GM12878 (cell line): ENCODE measurements around the gene SEC62. TPM values are rescaled to one million over a fixed set of nuclear protein-coding genes. Genes with fewer than 3 reads are reported as not detected.

Experiments
- ASH2L ChIP-seq: fragments of 300-600, 200-600 bp; sonication (generic); IDR thresholded peaks from 2 replicates; pipeline ENCODE4 v1.6.1; 2017; ENCODE audit warnings: low read depth, mild to moderate bottlenecking, borderline replicate concordance
- ATF2 ChIP-seq: IDR thresholded peaks from 2 replicates; pipeline ENCODE4 v1.6.1; 2012; ENCODE audit warnings: low read length, inconsistent platforms
- CBX5 ChIP-seq: sonication (generic); IDR thresholded peaks from 2 replicates; pipeline ENCODE4 v1.6.1; 2016; ENCODE audit warnings: low read depth, moderate library complexity, mild to moderate bottlenecking, inconsistent platforms
- EED ChIP-seq: sonication (generic); IDR thresholded peaks from 2 replicates; pipeline ENCODE4 v1.6.1; 2016; ENCODE audit warnings: antibody characterized with exemption, low read depth
- HCFC1 ChIP-seq: fragments of 150-350 bp; IDR thresholded peaks from 2 replicates; pipeline ENCODE4 v1.6.1; 2014; ENCODE audit warnings: low read length
- HSF1 ChIP-seq: fragments of 150-350 bp; IDR thresholded peaks from 2 replicates; pipeline ENCODE4 v1.6.1; 2014; ENCODE audit warnings: mild to moderate bottlenecking, low read depth, low read length
- JUNB ChIP-seq: IDR thresholded peaks from 2 replicates; pipeline ENCODE4 v1.6.1; 2016; ENCODE audit warnings: antibody characterized with exemption, mild to moderate bottlenecking
- LARP7 ChIP-seq: fragments of 450-650 bp; IDR thresholded peaks from 2 replicates; pipeline ENCODE4 v1.6.1; 2017; ENCODE audit warnings: mild to moderate bottlenecking
- MEF2A ChIP-seq: IDR thresholded peaks from 2 replicates; pipeline ENCODE4 v1.6.1; 2011; ENCODE audit warnings: low read depth, mild to moderate bottlenecking, low read length, moderate library complexity; ENCODE audit not compliant: insufficient read depth
- MTA2 ChIP-seq: fragments of 450-650 bp; IDR thresholded peaks from 2 replicates; pipeline ENCODE4 v1.6.1; 2016; ENCODE audit warnings: low read depth, mild to moderate bottlenecking, moderate library complexity
- MYC ChIP-seq: IDR thresholded peaks from 2 replicates; pipeline ENCODE4 v1.6.1; 2011; ENCODE audit warnings: mild to moderate bottlenecking, low read length, moderate library complexity, inconsistent platforms; ENCODE audit not compliant: insufficient read depth, insufficient replicate concordance, insufficient read length, severe bottlenecking
- NFYB ChIP-seq: IDR thresholded peaks from 2 replicates; pipeline ENCODE4 v1.6.1; 2011; ENCODE audit warnings: low read depth, mild to moderate bottlenecking, low read length, improper control_type of control experiment, moderate library complexity; ENCODE audit not compliant: insufficient read depth
- NKRF ChIP-seq: fragments of 450-650 bp; conservative IDR thresholded peaks from 2 replicates; pipeline ENCODE4 v1.6.1; 2017; ENCODE audit warnings: mild to moderate bottlenecking, moderate library complexity
- POU2F2 ChIP-seq: IDR thresholded peaks from 3 replicates; pipeline ENCODE4 v1.6.1; 2011; ENCODE audit warnings: low read depth, mild to moderate bottlenecking, low read length, borderline replicate concordance
- RCOR1 ChIP-seq: conservative IDR thresholded peaks from 2 replicates; pipeline ENCODE4 v1.6.1; 2012; ENCODE audit warnings: low read depth, low read length, improper control_type of control experiment
- SMAD1 ChIP-seq: fragments of 450-650 bp; IDR thresholded peaks from 2 replicates; pipeline ENCODE4 v1.6.1; 2018; ENCODE audit warnings: mild to moderate bottlenecking, low read depth; ENCODE audit not compliant: partially characterized antibody
- SMARCA5 ChIP-seq: fragments of 450-650 bp; IDR thresholded peaks from 2 replicates; pipeline ENCODE4 v1.6.1; 2017; ENCODE audit warnings: mild to moderate bottlenecking
- TBL1XR1 ChIP-seq: IDR thresholded peaks from 2 replicates; pipeline ENCODE4 v1.6.1; 2012; ENCODE audit warnings: low read depth, low read length, improper control_type of control experiment
- ZBTB40 ChIP-seq: fragments of 450-650 bp; IDR thresholded peaks from 2 replicates; pipeline ENCODE4 v1.6.1; 2016; ENCODE audit warnings: mild to moderate bottlenecking, moderate library complexity, borderline replicate concordance
- ZNF207 ChIP-seq: fragments of 450-650 bp; IDR thresholded peaks from 2 replicates; pipeline ENCODE4 v1.6.1; 2014; ENCODE audit warnings: antibody characterized with exemption, mild to moderate bottlenecking, borderline replicate concordance
- polyA plus RNA-seq, 11 experiments: library from polyadenylated mRNA; depleted of rRNA in 4 of 11; unstranded in 6 of 11; stranded (reverse) in 5 of 11; fragments of >200 nt; fragmentation: Nextera tagmentation in 4 of 11; fragmentation: Illumina TruSeq in 1 of 11; extraction: Ambion mirVana in 4 of 11; extraction: Trizol in 1 of 11; gene quantifications; 1 replicate in 1 of 11; 2 replicates in 10 of 11; pipeline versions ENCODE4 v1.2.1 to v1.2.3, GENCODE V29; 2011 to 2016; ENCODE audit warnings: inconsistent platforms in 2 of 11, missing spikeins in 2 of 11, low read depth in 1 of 11
- total RNA-seq, 4 experiments: library from RNA; depleted of rRNA in 3 of 4; stranded (reverse); fragments of >200 nt in 3 of 4; fragmentation: Illumina TruSeq in 1 of 4; extraction: Trizol in 1 of 4; gene quantifications; 2 replicates each; pipeline versions ENCODE4 v1.2.1 to v1.2.3, GENCODE V29; 2013 to 2021

SEC62 gene
- total and polyA plus RNA-seq, 10 of the 15 experiments (the other 5 are each of a cell fraction or from before 2014, with no cell fraction given), result 25.6 to 270 (median 94.8) TPM

GRCh38 chr3:169940470-169941181 lies 26.0 kb upstream of the SEC62 start (continued):
- TF ChIP-seq NKRF (0 out of 2 replicates have a peak, but pooled peaks have one; percentile 49), SMAD1 (peak; percentile 90), CBX5 (peak; percentile 62; the same call in 1 of the 2 replicates), HCFC1 (no peak), ZBTB40 (no peak), MYC (no peak), NFYB (0 out of 2 replicates have a peak, but pooled peaks have one; percentile 45), ASH2L (no peak; the same call in 1 of the 2 replicates), POU2F2 (no peak), ATF2 (peak; percentile 92), HSF1 (no peak), LARP7 (no peak), JUNB (0 out of 2 replicates have a peak, but pooled peaks have one; percentile 39), RCOR1 (0 out of 2 replicates have a peak, but pooled peaks have one; percentile 72), ZNF207 (peak; percentile 25; the same call in 1 of the 2 replicates), MTA2 (peak; percentile 95), MEF2A (peak; percentile 96), SMARCA5 (peak; percentile 75; the same call in 1 of the 2 replicates), EED (peak; percentile 40; the same call in 1 of the 2 replicates), TBL1XR1 (peak; percentile 79; the same call in 1 of the 2 replicates)
